Measurements from ENCODE around the gene TMEM106B. TPM values are rescaled to one million over a fixed set of nuclear protein-coding genes. Genes with fewer than 3 reads are reported as not detected.

The TMEM106B gene
- total RNA-seq, 3 donors from 2014 or later (not counting 1 experiment from before 2014, with no cell fraction given) = 18.6 to 28.5 (median 20.4) TPM

DNA sequence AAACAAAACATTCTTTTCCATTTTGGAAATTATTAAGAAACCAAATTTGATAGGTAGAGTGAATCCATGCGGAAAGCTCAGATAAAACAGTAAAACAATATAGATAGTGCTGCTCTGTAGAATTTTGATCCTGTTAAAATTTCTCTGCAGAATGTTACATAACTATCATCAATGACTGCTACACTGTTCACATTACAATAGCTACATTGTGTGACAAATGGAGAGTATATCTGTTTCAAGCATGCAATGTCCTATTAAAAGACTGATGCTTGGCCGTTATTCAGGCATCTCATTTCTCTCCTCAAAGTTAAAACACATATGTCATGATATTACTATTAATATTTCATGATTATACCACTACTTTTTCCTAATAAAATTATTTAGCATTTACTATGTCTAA, 14.7 kb upstream of the TMEM106B start:
- no peak overlapping the region for H3K27ac Mint-ChIP-seq
- no peak for DNase-seq
- no peaks in the 10 kb centered on the region for H3K4me1 Mint-ChIP-seq
- Histone ChIP-seq H3K27ac (ENCODE audit: low read length) (no peak overlapping the region), H3K4me3 (ENCODE audit: low read length) (no peak overlapping the region), H3K4me1 (ENCODE audit: control insufficient read depth, insufficient read depth, low read length) (no peaks in the 10 kb centered on the region), H3K27me3 (ENCODE audit: control insufficient read depth, insufficient read depth, low read length) (peaks cover 5% of the 10 kb centered on the region), H3K36me3 (ENCODE audit: control insufficient read depth, insufficient read depth, low read length) (no peaks in the 10 kb centered on the region), H3K9me3 (ENCODE audit: control insufficient read depth, insufficient read depth, low read length) (no peaks in the 10 kb centered on the region)
- H3K36me3 Mint-ChIP-seq = no peaks in the 10 kb centered on the region
- H3K4me3 Mint-ChIP-seq = no peak overlapping the region
- intact Hi-C loops (cut with micrococcal nuclease) = no loop called here
- no peaks in the 10 kb centered on the region for H3K9me3 Mint-ChIP-seq
- no peak for TF ChIP-seq CTCF (IDR thresholded peaks at IDR 0.05)
- no CpG with 5 or more reads among the region's 2 CpGs for WGBS (ENCODE audit: insufficient coverage)
- H3K27me3 Mint-ChIP-seq (ENCODE audit: low read depth in 2 of 2) = peaks cover 25 to 43% of the 10 kb centered on the region in 2 donors
- no peak for ATAC-seq

GRCh38 chr7:12199363-12199762, 11.7 kb upstream of the TMEM106B start:
- Histone ChIP-seq H3K9me3 (ENCODE audit: control insufficient read depth, insufficient read depth, low read length) (no peaks in the 10 kb centered on the region), H3K4me1 (ENCODE audit: control insufficient read depth, insufficient read depth, low read length) (no peaks in the 10 kb centered on the region), H3K36me3 (ENCODE audit: control insufficient read depth, insufficient read depth, low read length) (no peaks in the 10 kb centered on the region), H3K27ac (ENCODE audit: low read length) (no peak overlapping the region), H3K27me3 (ENCODE audit: control insufficient read depth, insufficient read depth, low read length) (peaks cover 7% of the 10 kb centered on the region), H3K4me3 (ENCODE audit: low read length) (no peak overlapping the region)
- Mint-ChIP-seq H3K9me3 (no peaks in the 10 kb centered on the region), H3K27ac (no peak overlapping the region), H3K36me3 (no peaks in the 10 kb centered on the region), H3K27me3 (ENCODE audit: low read depth in 2 of 2) (peaks cover 21 to 50% of the 10 kb centered on the region in 2 donors), H3K4me3 (no peak overlapping the region), H3K4me1 (no peaks in the 10 kb centered on the region)
- DNase-seq (no peak), ATAC-seq (no peak)
- intact Hi-C loops (cut with micrococcal nuclease) = no loop called here
- TF ChIP-seq CTCF (IDR thresholded peaks at IDR 0.05) = no peak

DNA sequence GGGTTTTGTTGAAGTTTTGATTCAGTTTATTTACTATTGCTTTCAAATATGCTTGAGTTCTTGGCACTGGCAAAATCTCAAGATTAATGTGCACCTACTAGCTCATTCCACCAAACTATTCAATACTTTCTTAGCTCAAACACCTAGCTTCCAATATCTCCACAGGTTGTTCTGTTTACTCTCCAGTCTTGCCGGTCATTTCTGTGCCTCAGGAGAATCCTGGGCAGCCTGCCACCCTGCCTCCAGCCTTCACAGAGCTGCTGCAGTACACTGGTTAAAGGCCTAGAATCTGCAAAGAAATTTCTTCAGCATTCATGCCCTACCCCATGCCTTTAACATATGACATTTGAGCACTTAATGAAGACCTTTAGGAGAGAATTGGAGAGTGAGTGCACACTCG, 4.0 kb upstream of the TMEM106B start:
- Mint-ChIP-seq H3K27ac (no peak overlapping the region), H3K4me3 (no peak overlapping the region), H3K9me3 (no peaks in the 10 kb centered on the region), H3K36me3 (no peaks in the 10 kb centered on the region), H3K4me1 (peaks cover 13 to 20% of the 10 kb centered on the region in 2 donors), H3K27me3 (ENCODE audit: low read depth in 2 of 2) (peaks cover 22 to 58% of the 10 kb centered on the region in 2 donors)
- H3K27me3 ChIP-seq (ENCODE audit: control insufficient read depth, insufficient read depth, low read length) = peaks cover 9% of the 10 kb centered on the region
- H3K4me1 ChIP-seq (ENCODE audit: control insufficient read depth, insufficient read depth, low read length) = peaks cover 3% of the 10 kb centered on the region
- ATAC-seq (no peak), DNase-seq (no peak)
- intact Hi-C loops (cut with micrococcal nuclease) = no loop called here
- 87% methylated on average over 2 of the region's 2 CpGs for WGBS (ENCODE audit: insufficient coverage)
- H3K36me3 ChIP-seq (ENCODE audit: control insufficient read depth, insufficient read depth, low read length) = no peaks in the 10 kb centered on the region
- H3K27ac ChIP-seq (ENCODE audit: low read length) = no peak overlapping the region
- H3K9me3 ChIP-seq (ENCODE audit: control insufficient read depth, insufficient read depth, low read length) = no peaks in the 10 kb centered on the region
- TF ChIP-seq CTCF (IDR thresholded peaks at IDR 0.05) = no peak
- H3K4me3 ChIP-seq (ENCODE audit: low read length) = no peak overlapping the region

- no peak for DNase-seq
- H3K9me3 Mint-ChIP-seq = no peaks in the 10 kb centered on the region
- no peak overlapping the region for H3K27ac Mint-ChIP-seq
- no peak for TF ChIP-seq CTCF (IDR thresholded peaks at IDR 0.05)
- H3K4me3 Mint-ChIP-seq = no peak overlapping the region
- H3K4me1 Mint-ChIP-seq = peaks cover 18 to 27% of the 10 kb centered on the region in 2 donors
- no peaks in the 10 kb centered on the region for H3K9me3 ChIP-seq (ENCODE audit: control insufficient read depth, insufficient read depth, low read length)
- no peak overlapping the region for H3K4me3 ChIP-seq (ENCODE audit: low read length)
- no CpG with 5 or more reads among the region's 1 CpG for WGBS (ENCODE audit: insufficient coverage)
- no peak for ATAC-seq
- H3K36me3 Mint-ChIP-seq = no peaks in the 10 kb centered on the region
- H3K27me3 Mint-ChIP-seq (ENCODE audit: low read depth in 2 of 2) = peaks cover 15 to 45% of the 10 kb centered on the region in 2 donors
- intact Hi-C loops (cut with micrococcal nuclease) = no loop called here
- peaks cover 7% of the 10 kb centered on the region for H3K27me3 ChIP-seq (ENCODE audit: control insufficient read depth, insufficient read depth, low read length)
- peaks cover 7% of the 10 kb centered on the region for H3K4me1 ChIP-seq (ENCODE audit: control insufficient read depth, insufficient read depth, low read length)
- H3K36me3 ChIP-seq (ENCODE audit: control insufficient read depth, insufficient read depth, low read length) = no peaks in the 10 kb centered on the region
- no peak overlapping the region for H3K27ac ChIP-seq (ENCODE audit: low read length)
Observed at GRCh38 chr7:12209221-12209620, 1.9 kb upstream of the TMEM106B start.
